ENCODE measurements around the gene NELL1. TPM values are rescaled to one million over a fixed set of nuclear protein-coding genes. Genes with fewer than 3 reads are reported as not detected.

The NELL1 gene
- total RNA-seq, 2 donors from 2014 or later: not detected

DNA sequence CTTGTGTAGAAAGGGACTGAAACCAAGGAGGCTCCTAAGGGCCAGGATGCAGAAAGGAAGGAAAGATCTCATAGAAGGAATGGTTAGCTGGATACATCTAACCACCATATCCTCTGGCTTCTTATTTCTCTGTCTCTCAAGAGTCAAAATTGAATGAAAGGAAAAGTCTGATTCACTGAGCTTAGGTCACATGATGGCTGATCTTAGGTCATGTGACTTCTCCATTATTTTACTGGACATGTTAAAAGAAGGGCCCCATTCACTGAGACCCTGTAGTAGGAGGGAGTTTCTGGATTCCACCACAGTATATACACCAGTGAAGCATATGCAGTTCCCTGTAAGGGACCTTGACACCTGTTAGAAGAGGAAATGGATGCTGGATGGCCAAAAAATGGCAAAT lies 516.6 kb downstream of the NELL1 start:
- peaks cover 2 to 6% of the 10 kb centered on the region in 2 donors for H3K9me3 Mint-ChIP-seq
- no peaks in the 10 kb centered on the region for H3K36me3 Mint-ChIP-seq (ENCODE audit: insufficient read depth in 2 of 2)
- no peak for ATAC-seq (replicated peaks in 1 of 2)
- no peak overlapping the region for H3K27ac Mint-ChIP-seq
- no peak overlapping the region for H3K4me3 Mint-ChIP-seq
- no peaks in the 10 kb centered on the region for H3K4me1 Mint-ChIP-seq (ENCODE audit: low read depth)
- DNase-seq: no peak
- H3K27me3 Mint-ChIP-seq (ENCODE audit: low read depth): no peaks in the 10 kb centered on the region

DNA sequence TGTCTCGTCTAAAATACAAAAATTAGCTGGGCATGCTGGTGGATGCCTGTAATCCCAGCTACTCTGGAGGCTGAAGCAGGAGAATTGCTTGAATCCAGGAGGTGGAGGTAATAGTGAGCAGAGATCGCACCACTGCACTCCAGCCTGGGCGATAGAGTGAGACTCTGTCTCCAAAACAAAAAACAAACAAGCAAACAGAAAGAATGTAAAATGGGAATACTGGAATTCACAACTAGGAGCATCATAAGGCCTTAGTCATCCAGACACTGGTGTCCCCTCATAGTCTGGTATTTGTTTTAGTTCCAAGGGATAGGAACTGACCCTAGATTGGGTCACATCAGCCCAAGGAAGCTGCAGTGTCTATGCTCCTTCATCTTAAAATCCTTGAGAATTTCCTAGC lies 520.8 kb downstream of the NELL1 start:
- DNase-seq (no peak), ATAC-seq (replicated peaks in 1 of 2) (no peak)
- no peak overlapping the region for H3K4me3 Mint-ChIP-seq
- no peaks in the 10 kb centered on the region for H3K36me3 Mint-ChIP-seq (ENCODE audit: insufficient read depth in 2 of 2)
- H3K4me1 Mint-ChIP-seq (ENCODE audit: low read depth): no peaks in the 10 kb centered on the region
- H3K27ac Mint-ChIP-seq: no peak overlapping the region
- H3K27me3 Mint-ChIP-seq (ENCODE audit: low read depth): no peaks in the 10 kb centered on the region
- H3K9me3 Mint-ChIP-seq: peaks cover 4% of the 10 kb centered on the region in 2 donors

- no peak overlapping the region for H3K27ac Mint-ChIP-seq
- no peak for ATAC-seq (replicated peaks in 1 of 2)
Observed at GRCh38 chr11:21195995-21196394, 526.6 kb downstream of the NELL1 start.

DNA sequence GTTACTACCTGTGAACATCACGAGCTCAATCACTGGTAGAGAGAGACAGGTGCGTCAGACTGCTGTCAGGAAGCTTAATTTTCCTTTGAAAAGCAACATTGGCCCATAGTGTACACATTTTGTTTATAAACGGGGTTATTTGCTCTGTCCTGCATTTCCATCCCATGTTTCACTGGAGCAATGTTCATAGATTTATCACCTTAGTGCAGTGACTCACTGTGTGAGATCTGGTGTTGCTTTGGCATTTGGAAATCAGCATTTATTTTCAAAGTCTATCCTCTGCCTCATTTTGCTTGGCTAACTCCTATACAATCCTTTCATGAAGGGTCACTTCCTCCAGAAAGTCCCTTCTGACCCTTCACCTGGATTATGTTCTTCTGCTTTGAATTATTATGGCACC lies 529.1 kb downstream of the NELL1 start:
- no peaks in the 10 kb centered on the region for H3K4me1 Mint-ChIP-seq (ENCODE audit: low read depth)
- no peaks in the 10 kb centered on the region for H3K36me3 Mint-ChIP-seq (ENCODE audit: insufficient read depth in 2 of 2)
- ATAC-seq (replicated peaks in 1 of 2): no peak
- DNase-seq: no peak
- H3K27ac Mint-ChIP-seq: no peak overlapping the region
- H3K9me3 Mint-ChIP-seq: peaks cover 11 to 18% of the 10 kb centered on the region in 2 donors
- H3K27me3 Mint-ChIP-seq (ENCODE audit: low read depth): no peaks in the 10 kb centered on the region
- H3K4me3 Mint-ChIP-seq: no peak overlapping the region

More at GRCh38 chr11:21195995-21196394, 526.6 kb downstream of the NELL1 start:
- H3K4me3 Mint-ChIP-seq: no peak overlapping the region
- no peaks in the 10 kb centered on the region for H3K4me1 Mint-ChIP-seq (ENCODE audit: low read depth)
- DNase-seq: no peak
- no peaks in the 10 kb centered on the region for H3K27me3 Mint-ChIP-seq (ENCODE audit: low read depth)
- H3K9me3 Mint-ChIP-seq: peaks cover 6 to 11% of the 10 kb centered on the region in 2 donors
- H3K36me3 Mint-ChIP-seq (ENCODE audit: insufficient read depth in 2 of 2): no peaks in the 10 kb centered on the region

DNA sequence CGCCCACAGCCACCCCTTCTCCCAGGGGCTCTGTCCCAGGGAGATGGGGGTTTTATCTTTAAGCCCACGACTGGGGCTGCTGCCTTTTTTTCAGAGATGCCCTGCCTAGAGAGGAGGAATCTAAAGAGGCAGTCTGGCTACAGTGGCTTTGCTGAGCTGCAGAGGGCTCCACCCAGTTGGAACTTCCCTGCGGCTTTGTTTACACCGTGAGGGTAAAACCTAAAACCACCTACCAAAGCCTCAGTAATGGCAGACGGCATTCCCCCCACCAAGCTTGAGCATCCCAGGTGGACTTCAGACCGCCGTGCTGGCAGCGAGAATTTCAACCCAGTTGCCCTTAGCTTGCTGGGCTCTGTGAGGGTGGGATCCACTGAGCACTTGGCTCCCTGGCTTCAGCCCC lies 535.8 kb downstream of the NELL1 start:
- H3K4me1 Mint-ChIP-seq (ENCODE audit: low read depth): no peaks in the 10 kb centered on the region
- H3K27ac Mint-ChIP-seq: no peak overlapping the region
- H3K36me3 Mint-ChIP-seq (ENCODE audit: insufficient read depth in 2 of 2): no peaks in the 10 kb centered on the region
- ATAC-seq (replicated peaks in 1 of 2): no peak
- DNase-seq: no peak
- H3K9me3 Mint-ChIP-seq: peaks cover 6 to 16% of the 10 kb centered on the region in 2 donors
- no peak overlapping the region for H3K4me3 Mint-ChIP-seq
- H3K27me3 Mint-ChIP-seq (ENCODE audit: low read depth): no peaks in the 10 kb centered on the region

- Mint-ChIP-seq H3K4me1 (ENCODE audit: low read depth) (no peaks in the 10 kb centered on the region), H3K27ac (no peak overlapping the region), H3K36me3 (ENCODE audit: insufficient read depth in 2 of 2) (no peaks in the 10 kb centered on the region), H3K9me3 (peaks cover 3 to 9% of the 10 kb centered on the region in 2 donors), H3K4me3 (no peak overlapping the region), H3K27me3 (ENCODE audit: low read depth) (no peaks in the 10 kb centered on the region)
- ATAC-seq (replicated peaks in 1 of 2): no peak
- DNase-seq: no peak
Observed at GRCh38 chr11:21225860-21226259, 556.5 kb downstream of the NELL1 start.

- Mint-ChIP-seq H3K36me3 (ENCODE audit: insufficient read depth in 2 of 2) (no peaks in the 10 kb centered on the region), H3K27me3 (ENCODE audit: low read depth) (no peaks in the 10 kb centered on the region), H3K4me3 (no peak overlapping the region), H3K9me3 (peaks cover 2% of the 10 kb centered on the region in 2 donors), H3K27ac (no peak overlapping the region), H3K4me1 (ENCODE audit: low read depth) (no peaks in the 10 kb centered on the region)
- ATAC-seq (replicated peaks in 1 of 2): no peak
- no peak for DNase-seq
Observed at GRCh38 chr11:21229224-21229623, 559.8 kb downstream of the NELL1 start.

GRCh38 chr11:21250196-21250595 lies 580.8 kb downstream of the NELL1 start:
- Mint-ChIP-seq H3K27ac (no peak overlapping the region), H3K27me3 (ENCODE audit: low read depth) (no peaks in the 10 kb centered on the region), H3K9me3 (peaks cover 3 to 4% of the 10 kb centered on the region in 2 donors), H3K36me3 (ENCODE audit: insufficient read depth in 2 of 2) (no peaks in the 10 kb centered on the region), H3K4me3 (no peak overlapping the region), H3K4me1 (ENCODE audit: low read depth) (no peaks in the 10 kb centered on the region)
- DNase-seq (no peak), ATAC-seq (replicated peaks in 1 of 2) (no peak)

- H3K4me1 Mint-ChIP-seq (ENCODE audit: low read depth): no peaks in the 10 kb centered on the region
- peaks cover 4 to 7% of the 10 kb centered on the region in 2 donors for H3K9me3 Mint-ChIP-seq
- ATAC-seq (replicated peaks in 1 of 2) (no peak), DNase-seq (no peak)
- no peak overlapping the region for H3K27ac Mint-ChIP-seq
- no peak overlapping the region for H3K4me3 Mint-ChIP-seq
- H3K27me3 Mint-ChIP-seq (ENCODE audit: low read depth): no peaks in the 10 kb centered on the region
- H3K36me3 Mint-ChIP-seq (ENCODE audit: insufficient read depth in 2 of 2): no peaks in the 10 kb centered on the region
Observed at GRCh38 chr11:21254055-21254454, 584.7 kb downstream of the NELL1 start.

DNA sequence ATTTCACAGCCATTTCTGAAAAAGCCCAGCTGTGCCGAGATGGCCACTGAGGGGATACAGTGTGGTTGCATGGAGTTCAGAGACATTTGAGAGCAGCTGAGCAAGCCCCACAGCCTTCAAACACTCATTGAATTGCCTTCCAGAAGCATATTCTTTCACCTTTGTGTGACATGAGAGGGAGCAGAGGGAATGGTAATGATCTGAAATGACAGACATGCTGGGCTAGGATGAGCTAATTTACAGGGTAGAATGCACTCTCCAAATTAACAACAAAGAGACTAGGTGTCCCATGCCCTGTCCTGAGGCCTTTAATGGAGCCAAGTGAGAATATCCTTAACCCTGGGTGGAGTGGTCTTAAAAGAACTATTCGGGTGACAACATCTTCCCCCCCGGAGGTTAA lies 585.4 kb downstream of the NELL1 start:
- H3K4me3 Mint-ChIP-seq: no peak overlapping the region
- no peaks in the 10 kb centered on the region for H3K36me3 Mint-ChIP-seq (ENCODE audit: insufficient read depth in 2 of 2)
- no peak overlapping the region for H3K27ac Mint-ChIP-seq
- no peaks in the 10 kb centered on the region for H3K27me3 Mint-ChIP-seq (ENCODE audit: low read depth)
- ATAC-seq (replicated peaks in 1 of 2) (no peak), DNase-seq (no peak)
- H3K9me3 Mint-ChIP-seq: peaks cover 4 to 7% of the 10 kb centered on the region in 2 donors
- H3K4me1 Mint-ChIP-seq (ENCODE audit: low read depth): no peaks in the 10 kb centered on the region

- Mint-ChIP-seq H3K4me1 (ENCODE audit: low read depth) (no peaks in the 10 kb centered on the region), H3K27me3 (ENCODE audit: low read depth) (no peaks in the 10 kb centered on the region), H3K9me3 (peaks cover 4 to 7% of the 10 kb centered on the region in 2 donors), H3K4me3 (no peak overlapping the region), H3K27ac (no peak overlapping the region), H3K36me3 (ENCODE audit: insufficient read depth in 2 of 2) (no peaks in the 10 kb centered on the region)
- no peak for DNase-seq
- no peak for ATAC-seq (replicated peaks in 1 of 2)
Observed at GRCh38 chr11:21257461-21257860, 588.1 kb downstream of the NELL1 start.

DNA sequence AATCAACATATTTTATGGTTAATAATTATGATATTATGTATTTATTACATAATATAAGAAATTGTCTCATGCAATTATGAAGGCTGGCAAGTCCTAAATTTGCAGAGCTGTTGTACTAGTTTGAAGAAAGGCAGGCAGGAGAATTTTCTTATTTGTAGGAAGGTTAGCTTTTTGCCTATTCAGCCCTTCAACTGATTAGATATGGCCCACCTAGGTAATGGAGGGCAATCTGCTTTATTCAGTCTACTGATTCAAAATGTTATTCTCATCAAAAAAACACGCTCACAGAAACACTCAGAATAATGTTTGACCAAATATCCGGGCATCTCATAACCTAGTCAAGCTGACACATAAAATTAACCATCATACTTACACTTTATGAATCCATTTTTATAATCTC lies 589.0 kb downstream of the NELL1 start:
- no peak overlapping the region for H3K27ac Mint-ChIP-seq
- H3K9me3 Mint-ChIP-seq: peaks cover 4 to 7% of the 10 kb centered on the region in 2 donors
- ATAC-seq (replicated peaks in 1 of 2) (no peak), DNase-seq (no peak)
- no peaks in the 10 kb centered on the region for H3K36me3 Mint-ChIP-seq (ENCODE audit: insufficient read depth in 2 of 2)
- H3K27me3 Mint-ChIP-seq (ENCODE audit: low read depth): no peaks in the 10 kb centered on the region
- no peak overlapping the region for H3K4me3 Mint-ChIP-seq
- H3K4me1 Mint-ChIP-seq (ENCODE audit: low read depth): no peaks in the 10 kb centered on the region

GRCh38 chr11:21260101-21260500 lies 590.7 kb downstream of the NELL1 start:
- DNase-seq: no peak
- Mint-ChIP-seq H3K27me3 (ENCODE audit: low read depth) (no peaks in the 10 kb centered on the region), H3K36me3 (ENCODE audit: insufficient read depth in 2 of 2) (no peaks in the 10 kb centered on the region), H3K27ac (no peak overlapping the region), H3K4me1 (ENCODE audit: low read depth) (no peaks in the 10 kb centered on the region), H3K4me3 (no peak overlapping the region), H3K9me3 (peaks cover 4 to 8% of the 10 kb centered on the region in 2 donors)
- no peak for ATAC-seq (replicated peaks in 1 of 2)

DNA sequence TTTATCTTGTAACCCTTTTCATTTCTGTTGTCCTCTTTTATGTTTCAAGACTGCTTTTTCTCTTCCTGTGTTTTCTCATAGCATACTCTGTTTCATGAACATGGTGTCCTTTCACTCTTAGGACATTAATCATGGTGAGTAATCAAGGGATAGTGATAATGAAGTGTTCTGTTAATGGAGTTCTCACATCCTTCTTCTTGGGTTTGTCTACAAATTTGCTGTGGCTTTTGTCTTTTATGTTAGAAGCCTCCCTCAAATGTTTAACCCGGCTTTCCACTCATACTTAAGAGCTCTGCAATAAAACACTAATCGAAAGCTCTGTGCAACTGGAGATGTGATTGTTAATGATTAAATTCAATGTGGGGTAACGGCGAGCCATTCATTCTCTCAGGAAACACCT lies 593.6 kb downstream of the NELL1 start:
- Mint-ChIP-seq H3K27me3 (ENCODE audit: low read depth) (no peaks in the 10 kb centered on the region), H3K27ac (no peak overlapping the region), H3K4me3 (no peak overlapping the region), H3K9me3 (peaks cover 5 to 6% of the 10 kb centered on the region in 2 donors), H3K36me3 (ENCODE audit: insufficient read depth in 2 of 2) (no peaks in the 10 kb centered on the region), H3K4me1 (ENCODE audit: low read depth) (no peaks in the 10 kb centered on the region)
- no peak for DNase-seq
- no peak for ATAC-seq (replicated peaks in 1 of 2)

Measured in activated T-cell treated with anti-CD3 and anti-CD28 coated beads, Interleukin-2, amount 50 U/mL, for 72 hours (primary cell).